HG03432 (cell line): ENCODE data around the gene GSX2.

Experiments used
- ATAC-seq: cut with Tn5 transposase; IDR thresholded peaks from one replicate; pipeline ENCODE4 v1.9.1; 2021; ENCODE audit warnings: mild to moderate bottlenecking, moderate library complexity; ENCODE audit not compliant: unreplicated experiment

The GSX2 gene

GRCh38 chr4:54076673-54077072 is 23.3 kb upstream of the GSX2 start:
- ATAC-seq = no peak

DNA sequence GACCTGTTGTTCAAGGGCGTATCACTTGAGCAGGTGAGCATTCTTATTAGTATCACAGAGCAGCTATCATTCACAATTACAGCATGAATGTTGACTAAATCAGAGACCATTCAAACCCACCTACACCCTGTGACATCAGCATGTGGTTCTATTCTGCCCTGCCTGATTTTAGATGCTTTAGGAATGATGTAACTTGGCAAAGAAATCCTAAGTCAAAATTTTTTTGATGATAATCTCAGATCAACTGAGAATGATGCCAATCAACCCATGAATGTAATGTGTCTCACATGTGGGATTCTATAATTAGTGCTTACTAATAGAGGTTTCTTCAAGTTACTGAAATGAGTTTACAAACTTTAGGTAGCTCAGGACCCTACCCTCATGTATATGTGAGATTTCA is 22.2 kb upstream of the GSX2 start:
- no peak for ATAC-seq

GRCh38 chr4:54082168-54082567 is 17.8 kb upstream of the GSX2 start:
- ATAC-seq = no peak

- peak; percentile 62 for ATAC-seq
Observed at GRCh38 chr4:54085284-54085683, 14.7 kb upstream of the GSX2 start.

- ATAC-seq = no peak
Observed at GRCh38 chr4:54089875-54090274, 10.1 kb upstream of the GSX2 start.

DNA sequence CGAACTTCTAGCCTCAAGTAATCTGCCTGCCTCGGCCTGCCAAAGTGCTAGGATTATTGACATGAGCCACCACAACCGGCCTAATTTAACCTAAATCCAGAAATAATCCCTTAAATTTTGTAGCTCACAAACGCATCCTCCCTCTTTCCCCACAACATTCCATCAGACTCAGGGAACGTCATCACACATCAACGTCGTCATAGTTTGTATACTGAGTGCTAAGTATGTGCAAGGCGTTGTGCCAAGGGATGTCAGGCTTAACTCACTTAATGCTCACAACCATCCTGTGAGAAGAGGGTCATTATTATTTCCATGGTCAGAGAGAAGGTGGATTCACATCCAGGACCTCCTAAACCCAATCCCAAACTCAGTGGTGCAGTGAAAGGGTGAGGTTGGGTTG is 9.6 kb upstream of the GSX2 start:
- no peak for ATAC-seq

GRCh38 chr4:54090804-54091623 is 8.9 kb upstream of the GSX2 start:
- ATAC-seq = peak; percentile 71

DNA sequence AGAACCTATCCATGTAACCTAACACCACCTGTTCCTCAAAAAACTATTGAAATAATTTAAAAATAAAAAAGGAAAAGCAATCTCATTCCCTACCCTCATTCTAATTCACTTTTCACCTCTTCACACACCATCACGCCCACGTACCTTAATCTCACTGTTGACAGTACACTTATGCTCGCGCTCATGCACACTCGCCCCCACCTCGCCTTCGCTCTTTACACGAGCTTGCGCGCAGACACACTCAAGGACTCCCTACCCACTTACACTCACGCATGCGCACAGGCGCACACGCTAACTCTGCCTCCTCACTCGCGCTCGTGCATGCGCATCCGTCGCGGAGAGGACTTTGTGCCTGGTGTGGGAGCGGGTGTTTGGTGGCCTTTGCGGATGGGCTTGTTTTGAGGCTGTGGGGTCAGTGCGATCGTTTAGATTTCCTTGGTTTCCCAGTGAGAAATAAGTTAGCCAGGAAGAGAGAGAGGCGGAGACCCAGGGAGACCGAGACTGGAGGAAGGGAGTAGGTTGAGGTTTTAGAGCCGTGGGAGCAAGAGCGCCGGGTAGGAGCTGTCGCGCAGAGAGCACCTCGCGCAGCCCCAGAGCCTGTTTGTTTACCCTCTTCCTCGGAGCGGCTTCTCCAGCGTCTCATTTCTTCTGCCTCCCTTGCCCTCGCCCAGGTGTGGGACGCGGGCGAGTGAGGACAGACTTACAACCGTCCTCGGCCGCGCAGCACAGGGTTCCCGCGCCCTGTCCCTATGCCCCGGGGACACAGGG is 8.1 kb upstream of the GSX2 start:
- ATAC-seq = peak; percentile 78

GRCh38 chr4:54092405-54093323 is 7.3 kb upstream of the GSX2 start:
- ATAC-seq = no peak

- no peak for ATAC-seq
Observed at GRCh38 chr4:54093324-54094240, 6.4 kb upstream of the GSX2 start.

- ATAC-seq = no peak
Observed at GRCh38 chr4:54094451-54094850, 5.5 kb upstream of the GSX2 start.

DNA sequence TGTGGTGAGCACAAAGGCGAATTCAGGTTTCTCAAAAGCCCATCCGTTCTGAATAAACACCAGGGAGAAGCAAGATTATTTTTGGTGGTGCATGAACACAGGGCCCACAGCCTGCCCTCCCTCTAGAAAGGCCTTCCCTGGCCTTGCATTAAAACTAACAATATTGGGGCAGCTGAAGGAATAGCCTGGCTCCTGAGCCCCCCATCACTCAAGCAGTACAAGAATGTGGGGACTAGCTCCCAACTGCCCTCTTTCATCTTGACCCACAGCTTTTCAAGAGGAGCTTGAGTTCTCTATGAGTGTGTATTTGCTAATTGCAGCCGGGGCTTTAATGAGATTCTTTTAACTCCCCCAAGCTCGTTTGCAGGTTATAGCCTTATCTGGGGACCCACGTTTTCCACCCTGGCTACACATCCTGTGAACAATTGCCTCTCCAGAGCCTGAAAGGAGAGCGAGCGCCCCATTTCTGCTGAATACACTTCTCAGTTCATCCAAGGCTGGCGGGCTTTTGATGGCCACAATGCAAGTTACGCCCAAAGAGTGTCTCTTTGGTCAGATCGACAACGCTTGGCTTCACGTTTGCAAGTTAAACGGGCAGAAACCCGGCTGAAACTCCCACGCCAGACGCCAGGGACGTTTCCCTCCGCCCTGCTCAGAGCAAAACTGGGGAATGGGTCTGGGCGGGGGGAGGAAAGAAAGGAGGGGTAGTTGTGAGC is 4.7 kb upstream of the GSX2 start:
- no peak for ATAC-seq

DNA sequence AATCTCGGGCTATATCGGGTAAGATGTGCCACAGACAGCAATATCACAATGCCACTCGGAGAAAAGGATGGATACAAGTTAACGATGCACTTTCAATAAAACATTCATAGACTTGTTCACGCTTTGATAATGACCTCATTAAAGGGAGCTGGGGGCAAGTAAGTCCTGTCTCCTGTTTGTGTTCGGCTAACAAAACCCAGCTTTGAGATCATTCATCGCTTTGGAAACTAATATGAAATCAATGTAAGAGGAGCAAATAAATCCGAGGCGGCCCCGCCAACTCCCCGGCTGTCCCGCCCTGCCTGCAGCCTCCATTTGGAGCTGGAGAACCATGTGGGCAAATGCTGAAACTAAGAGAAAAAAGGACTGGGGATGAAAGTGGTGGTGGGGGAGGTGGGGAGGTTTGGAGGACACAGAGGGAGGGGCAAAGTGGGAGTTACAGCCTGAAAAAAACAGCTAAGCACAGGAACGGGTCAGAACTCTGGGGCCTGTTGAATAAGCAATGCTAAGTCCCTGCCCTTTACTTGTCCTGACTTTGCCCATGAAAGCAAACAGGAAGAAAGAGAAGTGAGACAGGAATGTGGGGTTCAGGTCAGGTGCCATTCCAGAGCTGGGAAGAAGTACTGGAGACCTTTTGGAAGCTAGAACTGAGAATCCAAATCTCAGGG is 3.5 kb upstream of the GSX2 start:
- no peak for ATAC-seq

DNA sequence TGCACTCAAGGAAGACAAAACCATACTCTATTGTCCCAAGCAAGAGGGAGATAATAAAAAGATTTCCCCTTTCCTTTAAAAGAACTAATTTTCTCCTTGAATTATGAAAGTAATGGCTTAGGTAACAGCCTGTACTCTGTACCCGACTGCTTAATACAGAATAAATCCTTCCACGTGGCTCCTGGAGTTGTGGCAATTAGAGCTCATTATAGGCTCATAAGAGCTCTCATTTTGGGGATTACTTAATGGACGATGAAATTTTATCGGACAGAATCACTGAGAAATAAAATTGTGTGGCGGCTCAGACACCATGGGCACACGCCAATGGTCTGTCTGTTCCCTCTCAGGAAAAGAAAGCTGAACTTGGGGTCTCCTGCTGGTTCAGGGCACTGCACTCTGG is 2.8 kb upstream of the GSX2 start:
- ATAC-seq = no peak

GRCh38 chr4:54098375-54098774 is 1.6 kb upstream of the GSX2 start:
- no peak for ATAC-seq

DNA sequence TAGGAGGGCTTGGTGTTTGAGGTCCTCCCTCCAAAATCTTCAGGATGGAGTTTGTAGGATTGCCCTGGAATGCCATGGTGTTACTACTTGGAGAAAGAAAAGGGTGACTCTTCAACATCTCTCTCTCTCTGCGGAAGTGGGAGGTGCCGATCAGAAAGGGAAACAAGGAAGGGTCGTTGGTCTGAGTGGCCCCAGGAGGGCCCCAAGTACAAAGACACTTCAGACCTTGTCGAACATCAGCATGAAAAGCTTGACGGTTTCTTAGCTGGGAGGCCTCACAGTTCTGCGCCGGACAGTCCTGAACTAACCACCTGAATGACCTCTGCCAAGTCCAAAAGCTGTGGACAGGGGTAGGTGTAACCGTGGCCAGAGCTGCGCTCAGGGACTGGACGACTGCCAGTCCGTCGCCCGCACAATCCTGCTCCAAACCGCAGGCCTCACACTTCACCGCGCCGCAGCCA is 646 bp upstream of the GSX2 start:
- ATAC-seq = peak; percentile 20

DNA sequence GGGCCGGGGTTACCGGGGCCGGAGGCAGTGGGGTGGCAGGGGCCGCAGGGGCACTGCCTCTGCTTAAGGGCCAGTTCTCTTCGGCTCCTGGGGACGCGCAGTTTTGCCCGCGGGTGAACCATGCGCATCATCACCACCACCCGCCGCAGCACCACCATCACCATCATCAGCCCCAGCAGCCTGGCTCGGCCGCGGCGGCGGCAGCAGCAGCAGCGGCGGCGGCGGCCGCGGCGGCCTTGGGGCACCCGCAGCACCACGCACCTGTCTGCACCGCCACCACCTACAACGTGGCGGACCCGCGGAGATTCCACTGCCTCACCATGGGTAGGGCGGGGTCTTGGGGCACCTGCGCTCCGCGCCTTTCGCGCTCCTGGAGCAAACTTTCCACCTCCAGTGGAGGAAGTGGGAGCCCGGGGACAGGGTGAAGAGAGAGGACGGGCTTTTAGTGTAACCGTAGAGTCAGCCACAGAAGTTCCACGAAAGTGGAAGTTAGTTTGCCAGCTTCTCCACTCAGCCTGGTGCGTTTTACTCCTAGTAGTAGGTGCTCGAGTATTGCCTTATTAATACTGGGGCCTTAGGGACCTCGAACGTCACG is 729 bp downstream of the GSX2 start:
- peak; percentile 29 for ATAC-seq

DNA sequence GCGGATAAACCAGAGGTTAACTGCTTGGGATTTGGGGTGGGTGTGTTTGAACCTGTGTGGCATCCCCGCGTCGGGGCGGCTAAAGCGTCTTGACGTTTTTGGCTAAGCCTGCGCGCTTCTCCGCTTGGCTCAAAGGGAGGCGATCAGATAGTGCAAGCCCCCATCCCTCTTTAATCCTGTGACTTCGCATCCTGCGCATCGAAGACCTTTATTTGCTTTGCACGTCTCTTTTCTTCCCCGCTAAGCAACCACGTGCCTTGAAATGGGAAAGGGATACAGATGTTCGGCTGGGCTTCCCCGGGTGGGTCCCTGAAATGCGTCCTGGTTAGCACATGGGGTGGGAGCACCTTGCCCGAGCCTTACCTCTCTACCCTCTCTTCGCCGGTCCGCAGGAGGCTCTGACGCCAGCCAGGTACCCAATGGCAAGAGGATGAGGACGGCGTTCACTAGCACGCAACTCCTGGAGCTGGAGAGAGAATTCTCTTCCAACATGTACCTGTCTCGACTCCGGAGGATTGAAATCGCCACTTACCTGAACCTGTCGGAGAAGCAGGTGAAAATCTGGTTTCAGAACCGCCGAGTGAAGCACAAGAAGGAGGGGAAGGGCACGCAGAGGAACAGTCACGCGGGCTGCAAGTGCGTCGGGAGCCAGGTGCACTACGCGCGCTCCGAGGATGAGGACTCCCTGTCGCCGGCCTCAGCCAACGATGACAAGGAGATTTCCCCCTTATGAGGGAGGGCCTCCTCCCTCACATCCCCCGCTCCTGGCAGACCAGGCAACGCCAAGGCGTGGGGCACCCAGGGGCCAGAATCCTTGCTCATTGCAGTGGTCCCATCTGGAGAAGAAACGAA is 1.5 kb downstream of the GSX2 start:
- no peak for ATAC-seq
